NOMO-1 (cell line): ENCODE results near the gene OPN5.

Experiments
- DNase-seq, 2 experiments: peaks; one replicate each; lab custom pipeline; 2025; ENCODE audit not compliant: unreplicated experiment in 2 of 2; lab: John Stamatoyannopoulos, UW

Gene OPN5

DNA sequence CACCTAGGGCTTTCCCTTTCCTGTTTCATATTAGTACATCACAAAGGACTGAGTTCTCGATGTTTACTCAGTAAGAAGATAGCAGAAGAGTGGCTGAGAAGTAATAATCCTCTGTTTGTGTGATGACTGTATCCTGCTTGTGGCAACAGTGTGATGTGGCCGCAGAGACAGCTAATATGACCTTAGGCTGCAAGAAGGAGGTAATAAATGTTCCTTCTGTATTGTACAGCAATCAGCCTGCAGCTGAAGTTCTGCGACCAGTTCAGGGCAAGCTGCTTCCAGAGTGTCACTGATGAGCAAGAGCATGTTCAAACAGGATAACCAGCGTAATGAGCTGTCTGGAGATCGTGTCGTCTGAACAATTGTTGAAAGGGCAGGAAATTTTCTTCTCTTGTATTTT lies 70.9 kb downstream of the OPN5 start:
- no peak for DNase-seq

DNA sequence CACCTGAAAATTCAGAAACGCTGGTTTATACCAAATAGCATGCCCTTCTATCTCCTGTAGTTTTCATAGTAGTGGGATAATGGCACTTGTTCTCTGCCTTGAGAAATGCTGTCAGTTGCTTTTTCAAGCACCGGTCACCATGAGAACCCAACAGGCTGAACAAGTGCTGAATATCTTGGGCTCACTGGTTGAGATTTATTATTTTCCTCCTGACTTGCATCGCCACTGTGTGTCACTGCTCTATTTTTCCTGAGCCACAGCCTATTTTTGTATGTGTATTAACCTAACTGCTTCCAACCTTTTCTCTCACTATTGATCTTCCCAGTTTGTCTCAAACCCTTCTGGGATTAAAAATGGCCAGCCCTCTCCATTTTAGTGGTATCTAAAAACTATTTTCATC lies 71.9 kb downstream of the OPN5 start:
- no peak for DNase-seq

DNA sequence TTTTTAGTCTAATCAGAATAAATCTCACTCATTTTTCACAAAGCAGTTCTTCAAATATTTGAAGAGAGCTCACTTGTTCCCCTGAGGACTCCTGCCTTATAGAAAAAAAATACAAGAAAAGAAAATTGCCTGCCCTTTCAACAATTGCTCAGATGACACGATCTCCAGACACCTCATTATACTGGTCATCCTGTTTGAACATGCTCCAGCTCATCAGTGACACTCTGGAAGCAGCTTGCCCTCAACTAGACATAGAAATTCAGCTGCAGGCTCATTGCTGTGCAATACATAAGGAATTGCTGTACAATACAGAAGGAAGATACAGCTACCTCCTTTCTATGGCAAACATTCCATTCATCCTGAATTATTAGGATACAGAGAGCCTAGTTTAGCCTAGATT lies 73.1 kb downstream of the OPN5 start:
- no peak for DNase-seq

DNA sequence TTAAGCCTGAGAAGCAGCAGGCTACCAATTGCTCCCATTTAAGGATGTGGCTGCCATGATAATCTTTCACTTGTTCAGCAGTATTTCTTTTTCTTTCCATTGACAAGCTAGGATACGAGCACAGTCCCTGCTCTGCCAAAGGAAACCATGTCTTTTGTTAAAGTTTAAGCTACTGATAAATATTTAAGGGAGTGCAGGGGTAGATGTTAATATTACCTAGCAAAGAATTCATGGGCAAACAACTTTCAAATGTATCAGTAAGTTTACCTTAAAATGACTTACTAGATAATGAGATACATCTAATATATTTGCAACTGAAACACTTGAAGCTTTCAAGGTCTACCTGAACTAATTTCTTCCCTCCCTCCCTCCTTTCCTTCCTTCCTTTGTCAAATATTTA lies 77.3 kb downstream of the OPN5 start:
- DNase-seq, result no peak

DNA sequence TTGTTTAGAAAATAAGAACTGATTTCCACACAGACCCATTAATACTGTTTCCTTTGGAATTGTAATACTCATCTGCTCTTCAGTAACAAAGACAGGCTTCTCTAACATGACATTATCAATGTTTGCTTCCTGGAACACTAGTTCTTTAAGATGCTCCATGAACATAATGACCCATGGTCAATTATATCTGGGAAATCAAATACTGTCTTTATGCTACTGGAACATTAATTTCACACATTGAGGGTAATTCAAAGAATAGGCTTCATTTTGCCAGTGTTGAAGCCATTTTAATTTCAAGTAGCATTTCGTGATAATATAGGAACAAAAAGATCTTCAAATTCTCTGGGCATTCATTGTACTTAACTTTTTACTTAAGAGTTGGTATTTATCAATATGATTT lies 80.9 kb downstream of the OPN5 start:
- no peak for DNase-seq

DNA sequence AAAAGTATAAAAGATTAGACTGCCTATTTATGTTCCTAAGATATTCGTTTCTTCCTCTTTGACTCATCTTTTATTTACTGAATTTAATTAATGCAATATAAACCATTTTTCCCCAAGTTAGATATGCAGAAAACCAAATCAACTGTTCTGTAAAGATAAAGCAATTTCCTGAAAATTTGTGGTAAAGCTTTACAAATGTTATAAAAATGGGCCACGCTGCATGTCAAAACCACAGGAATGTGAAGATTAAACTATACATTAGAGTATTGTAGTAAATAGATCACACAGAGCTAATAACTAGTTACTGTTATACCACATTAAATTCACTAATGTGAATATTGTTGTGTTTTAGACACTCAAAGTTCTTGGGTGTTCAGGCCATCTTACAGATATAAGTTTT lies 83.4 kb downstream of the OPN5 start:
- no peak for DNase-seq

DNA sequence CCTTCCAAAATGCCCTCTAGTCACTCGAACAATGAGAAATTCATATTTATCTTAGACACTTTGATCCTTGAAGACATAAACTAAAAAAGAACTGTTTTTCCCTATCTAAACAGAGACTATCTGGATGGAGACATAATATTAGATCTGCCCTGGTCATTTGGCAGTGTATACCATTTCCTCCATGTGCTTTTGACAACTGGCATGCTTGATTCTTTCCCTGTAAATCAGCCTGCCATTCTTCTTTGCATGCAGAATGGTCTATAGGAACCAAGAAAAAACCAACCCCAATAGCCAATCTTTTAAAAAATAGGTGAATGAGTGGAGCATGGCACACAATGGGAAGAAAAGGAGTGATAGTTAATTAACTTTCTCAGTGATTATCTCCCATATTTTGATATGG lies 93.8 kb downstream of the OPN5 start:
- no peak for DNase-seq
